ENCODE data around the gene CDA. TPM values are rescaled to one million over a fixed set of nuclear protein-coding genes. Genes with fewer than 3 reads are reported as not detected.

The CDA gene
- total RNA-seq, 4 donors from 2014 or later: 2.3 to 12.2 (median 5.0) TPM

DNA sequence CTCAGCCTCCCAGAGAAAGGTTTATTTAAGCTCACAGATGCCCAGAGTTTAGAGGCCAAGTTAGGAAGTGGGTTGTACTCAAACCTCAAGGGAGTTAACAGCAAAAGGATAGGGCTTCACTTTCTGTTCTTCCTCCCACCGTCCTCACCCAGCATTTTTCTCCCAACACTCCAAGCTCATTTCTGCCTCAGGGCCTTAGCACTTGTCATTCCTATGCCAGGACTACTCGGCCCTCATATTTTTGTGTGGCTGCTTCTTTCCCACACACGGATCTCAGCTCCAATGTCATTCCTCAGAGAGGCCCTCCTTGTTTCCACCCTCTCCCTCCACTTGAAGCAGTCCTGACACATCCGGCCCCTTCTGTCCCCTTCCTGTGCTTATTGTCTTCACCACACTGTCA is 23.7 kb upstream of the CDA start:
- Histone ChIP-seq H3K36me3 (no peaks in the 10 kb centered on the region), H3K4me1 (no peaks in the 10 kb centered on the region), H3K4me3 (no peak overlapping the region), H3K9me3 (no peaks in the 10 kb centered on the region), H3K27ac (no peak overlapping the region), H3K27me3 (no peaks in the 10 kb centered on the region)
- intact Hi-C loops (cut with DNase I; ENCODE audit: low total_unique reads): no loop called here
- no peak for DNase-seq
- TF ChIP-seq POLR2A (IDR thresholded peaks at IDR 0.05): no peak
- TF ChIP-seq, protein P1, sequence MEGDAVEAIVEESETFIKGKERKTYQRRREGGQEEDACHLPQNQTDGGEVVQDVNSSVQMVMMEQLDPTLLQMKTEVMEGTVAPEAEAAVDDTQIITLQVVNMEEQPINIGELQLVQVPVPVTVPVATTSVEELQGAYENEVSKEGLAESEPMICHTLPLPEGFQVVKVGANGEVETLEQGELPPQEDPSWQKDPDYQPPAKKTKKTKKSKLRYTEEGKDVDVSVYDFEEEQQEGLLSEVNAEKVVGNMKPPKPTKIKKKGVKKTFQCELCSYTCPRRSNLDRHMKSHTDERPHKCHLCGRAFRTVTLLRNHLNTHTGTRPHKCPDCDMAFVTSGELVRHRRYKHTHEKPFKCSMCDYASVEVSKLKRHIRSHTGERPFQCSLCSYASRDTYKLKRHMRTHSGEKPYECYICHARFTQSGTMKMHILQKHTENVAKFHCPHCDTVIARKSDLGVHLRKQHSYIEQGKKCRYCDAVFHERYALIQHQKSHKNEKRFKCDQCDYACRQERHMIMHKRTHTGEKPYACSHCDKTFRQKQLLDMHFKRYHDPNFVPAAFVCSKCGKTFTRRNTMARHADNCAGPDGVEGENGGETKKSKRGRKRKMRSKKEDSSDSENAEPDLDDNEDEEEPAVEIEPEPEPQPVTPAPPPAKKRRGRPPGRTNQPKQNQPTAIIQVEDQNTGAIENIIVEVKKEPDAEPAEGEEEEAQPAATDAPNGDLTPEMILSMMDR (IDR thresholded peaks at IDR 0.05): no peak

DNA sequence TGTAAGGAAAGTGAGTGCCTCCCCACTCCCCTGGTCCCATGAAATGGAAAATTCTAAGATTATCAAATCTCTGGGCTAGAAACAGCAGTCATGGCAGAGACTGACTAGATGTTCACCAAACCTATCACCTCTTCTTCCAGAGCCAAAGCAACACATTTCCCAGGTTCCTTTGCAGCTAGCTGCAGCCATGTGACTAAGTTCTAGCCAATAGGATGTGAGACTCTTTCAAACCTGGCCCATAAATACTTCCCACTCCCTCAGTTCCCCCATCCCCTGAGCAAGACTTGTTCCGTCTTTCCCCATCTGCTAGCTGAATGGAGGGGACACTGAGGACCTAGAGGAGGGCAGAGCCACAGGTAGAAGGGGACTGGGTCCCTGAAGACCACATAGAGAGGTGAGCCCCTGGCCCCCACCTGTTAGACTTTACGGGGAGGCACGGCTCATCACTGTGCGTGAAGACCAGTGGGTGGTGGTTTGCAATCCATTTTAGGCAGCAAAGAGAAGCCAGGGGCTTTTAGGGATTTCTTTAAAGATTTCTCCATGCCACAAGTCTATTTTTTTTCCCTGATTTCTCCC is 19.3 kb upstream of the CDA start:
- TF ChIP-seq POLR2A (IDR thresholded peaks at IDR 0.05): no peak
- TF ChIP-seq, protein P1 (IDR thresholded peaks at IDR 0.05): no peak
- Histone ChIP-seq H3K27me3 (no peaks in the 10 kb centered on the region), H3K36me3 (no peaks in the 10 kb centered on the region), H3K4me1 (no peaks in the 10 kb centered on the region), H3K9me3 (no peaks in the 10 kb centered on the region), H3K27ac (no peak overlapping the region), H3K4me3 (no peak overlapping the region)
- no peak for DNase-seq
- intact Hi-C loops (cut with DNase I; ENCODE audit: low total_unique reads): no loop called here

DNA sequence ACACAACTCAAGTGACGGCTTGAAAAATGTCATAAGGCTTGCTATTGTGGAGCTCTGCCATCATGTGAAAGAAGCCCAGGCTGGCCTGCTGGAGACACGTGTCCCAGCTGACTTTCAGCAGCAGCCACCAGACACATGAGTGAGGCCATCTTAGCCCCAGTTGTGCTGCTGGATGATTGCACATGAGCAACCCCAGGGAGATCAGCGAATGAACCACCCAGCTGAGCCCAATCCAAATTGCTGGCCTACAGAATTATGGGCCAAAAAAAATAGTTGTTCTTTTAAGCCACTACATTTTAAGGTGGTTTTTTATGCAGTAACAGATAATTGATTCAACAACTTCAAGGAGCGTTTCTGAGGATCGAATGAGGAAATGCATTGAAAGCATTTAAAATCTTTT is 17.5 kb upstream of the CDA start:
- no peak overlapping the region for H3K27ac ChIP-seq
- no peak overlapping the region for H3K4me3 ChIP-seq
- intact Hi-C loops (cut with DNase I; ENCODE audit: low total_unique reads): no loop called here
- no peaks in the 10 kb centered on the region for H3K36me3 ChIP-seq
- H3K27me3 ChIP-seq: no peaks in the 10 kb centered on the region
- no peak for DNase-seq
- H3K4me1 ChIP-seq: no peaks in the 10 kb centered on the region
- no peak for TF ChIP-seq POLR2A (IDR thresholded peaks at IDR 0.05)
- TF ChIP-seq, protein P1 (IDR thresholded peaks at IDR 0.05): no peak
- H3K9me3 ChIP-seq: no peaks in the 10 kb centered on the region

DNA sequence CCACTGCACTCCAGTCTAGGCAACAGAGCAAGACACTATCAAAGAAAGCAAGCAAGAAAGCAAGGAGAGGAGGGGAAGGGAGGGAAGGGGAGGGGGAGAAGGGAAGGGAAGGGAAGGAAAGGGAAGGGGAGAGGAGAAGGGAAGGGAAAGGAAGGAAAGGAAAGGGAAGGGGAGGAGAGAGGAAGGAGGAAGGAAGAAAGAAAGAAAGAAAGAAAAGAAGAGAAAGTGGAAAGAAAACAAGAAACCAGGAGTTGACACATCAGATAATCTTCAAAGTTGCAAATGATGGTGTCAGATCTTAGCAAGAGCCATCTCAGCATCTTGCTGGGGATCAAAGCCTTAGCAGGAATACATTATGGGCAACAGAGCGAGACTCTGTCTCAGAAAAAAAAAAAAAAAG is 14.9 kb upstream of the CDA start:
- Histone ChIP-seq H3K27me3 (no peaks in the 10 kb centered on the region), H3K4me1 (no peaks in the 10 kb centered on the region), H3K4me3 (no peak overlapping the region), H3K9me3 (no peaks in the 10 kb centered on the region), H3K27ac (no peak overlapping the region), H3K36me3 (no peaks in the 10 kb centered on the region)
- intact Hi-C loops (cut with DNase I; ENCODE audit: low total_unique reads): no loop called here
- DNase-seq: no peak
- TF ChIP-seq POLR2A (IDR thresholded peaks at IDR 0.05): no peak
- TF ChIP-seq, protein P1 (IDR thresholded peaks at IDR 0.05): no peak

DNA sequence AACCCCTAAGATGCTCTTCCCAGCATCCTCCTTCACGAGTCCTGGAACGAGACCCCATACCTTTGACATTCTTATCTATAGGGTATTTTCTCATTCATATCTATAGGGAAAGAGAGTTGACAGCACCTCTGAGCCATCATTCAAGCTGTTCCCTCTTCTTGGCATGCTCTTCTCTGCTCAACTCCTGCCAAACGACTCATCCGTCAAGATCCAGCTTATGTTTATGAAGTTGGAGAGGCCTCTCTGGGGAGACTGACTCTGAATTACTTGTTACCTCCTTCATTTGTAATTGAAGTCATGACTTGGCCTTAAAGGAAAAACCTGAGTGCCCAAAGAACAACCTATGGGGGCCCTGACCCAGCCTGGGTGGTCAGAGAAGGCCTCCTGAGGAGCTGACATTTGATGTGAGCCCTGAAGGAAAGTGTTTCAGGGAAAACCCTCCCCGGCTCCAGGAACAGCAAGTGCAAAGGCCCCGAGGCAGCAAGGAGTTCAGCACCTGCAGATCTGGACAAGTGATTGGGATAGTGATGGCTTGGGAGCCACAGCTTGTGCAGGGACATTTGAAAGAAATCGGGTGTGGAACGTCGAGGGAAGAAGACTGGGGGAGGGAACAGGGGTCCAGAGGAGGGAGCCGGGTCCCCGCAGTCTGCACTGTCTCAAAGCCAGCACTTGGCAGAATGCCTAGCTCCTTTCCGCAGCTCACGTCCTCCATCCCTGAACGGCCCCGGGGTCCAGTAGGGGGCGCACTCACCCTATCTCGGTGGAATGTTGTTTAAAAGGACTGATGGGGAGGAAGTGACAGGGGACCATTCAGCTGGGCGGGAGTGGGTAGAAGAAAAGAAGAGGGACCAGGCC is 14.0 kb upstream of the CDA start:
- no peaks in the 10 kb centered on the region for H3K9me3 ChIP-seq
- H3K27ac ChIP-seq: no peak overlapping the region
- no peaks in the 10 kb centered on the region for H3K4me1 ChIP-seq
- no peak overlapping the region for H3K4me3 ChIP-seq
- no peaks in the 10 kb centered on the region for H3K36me3 ChIP-seq
- peak; percentile 66 to 74 for DNase-seq
- intact Hi-C loops (cut with DNase I; ENCODE audit: low total_unique reads): no loop called here
- H3K27me3 ChIP-seq: no peaks in the 10 kb centered on the region
- TF ChIP-seq, protein P1 (IDR thresholded peaks at IDR 0.05): peak; percentile 19 to 75 (median 56)
- no peak for TF ChIP-seq POLR2A (IDR thresholded peaks at IDR 0.05)
